ENCODE results near the gene FREM1. TPM values are rescaled to one million over a fixed set of nuclear protein-coding genes. Genes with fewer than 3 reads are reported as not detected.

The FREM1 gene
- total and polyA plus RNA-seq, 2 of the 13 experiments (the other 11 are each of a cell fraction or from before 2014, with no cell fraction given), result 64.3 to 202 TPM

DNA sequence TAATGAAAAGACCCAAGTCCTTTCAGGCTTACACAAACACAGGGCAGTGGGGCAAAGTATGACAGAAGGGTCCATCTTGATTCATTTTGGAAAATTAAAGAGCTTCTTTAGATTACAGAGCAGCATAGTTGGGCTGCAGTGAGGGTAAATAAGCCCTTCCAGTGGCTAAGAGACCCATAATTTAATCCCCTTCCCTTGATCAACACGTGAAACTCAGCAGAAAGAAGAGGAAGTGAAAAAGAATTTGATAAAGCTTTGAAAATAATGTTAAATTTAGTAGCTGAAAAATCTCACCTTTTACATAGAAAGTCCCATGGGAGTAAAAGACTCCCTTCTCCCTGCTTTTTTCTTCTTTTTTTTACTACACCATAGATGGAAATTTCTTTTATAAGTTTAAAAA lies 87.6 kb downstream of the FREM1 start:
- Histone ChIP-seq H3K9me3 (ENCODE audit: low read length) (no peaks in the 10 kb centered on the region), H3K79me2 (ENCODE audit: insufficient read depth, low read length) (no peaks in the 10 kb centered on the region), H3K27ac (ENCODE audit: extremely low read length, insufficient read depth, low read length) (no peak overlapping the region), H3K4me2 (ENCODE audit: low read depth, low read length) (no peak overlapping the region), H2AFZ (ENCODE audit: low read length) (no peak overlapping the region), H3K9ac (ENCODE audit: insufficient read depth, low read depth, low read length) (no peak overlapping the region), H3K36me3 (replicated peaks in 1 of 2; ENCODE audit: control insufficient read depth in 1 of 2, insufficient read depth in 2 of 2, low read length in 2 of 2) (peaks cover 22 to 95% of the 10 kb centered on the region in 2 experiments), H4K20me1 (ENCODE audit: insufficient read depth, low read length) (no peaks in the 10 kb centered on the region; the same call in 1 of the 2 replicates), H3K4me3 (replicated peaks in 1 of 3; ENCODE audit: insufficient read depth in 1 of 3, low read depth in 2 of 3, low read length in 3 of 3) (no peak overlapping the region), H3K27me3 (ENCODE audit: control insufficient read depth in 1 of 2, insufficient read depth in 2 of 2, low read length in 2 of 2) (no peaks in the 10 kb centered on the region), H3K4me1 (ENCODE audit: insufficient read depth, low read length) (no peaks in the 10 kb centered on the region)
- ATAC-seq (no peak), DNase-seq (ENCODE audit: low spot score) (no peak), FAIRE-seq (no peak)
- POLR2A ChIA-PET, result no interaction called here
- in situ Hi-C loops (cut with HindIII; ENCODE audit: extremely low pct_ligation_motif_present, low pct_unique_long_range_greater_than_20kb) (no loop called here), intact Hi-C loops (cut with micrococcal nuclease; ENCODE audit: unreplicated experiment) (no loop called here)
- CTCF ChIA-PET (ENCODE audit: low intra/inter-chr PET ratio, low total read pairs), result no interaction called here
- no TSS peak for BruUV-seq (replicated peaks)
- TF ChIP-seq ZKSCAN5 (CRISPR knock-in tag; IDR thresholded peaks at IDR 0.05) (no peak), E2F2 (CRISPR knock-in tag; IDR thresholded peaks at IDR 0.05; ENCODE audit: borderline replicate concordance) (no peak), KLF15 (CRISPR knock-in tag; IDR thresholded peaks at IDR 0.05; ENCODE audit: borderline replicate concordance) (no peak), KLF13 (CRISPR knock-in tag; IDR thresholded peaks at IDR 0.05) (no peak), TRAFD1 (CRISPR knock-in tag; IDR thresholded peaks at IDR 0.05; ENCODE audit: borderline replicate concordance) (no peak), HIVEP1 (CRISPR knock-in tag; IDR thresholded peaks at IDR 0.05) (no peak), HNRNPK (IDR thresholded peaks at IDR 0.05; ENCODE audit: low read depth, low read length, poor library complexity, severe bottlenecking) (no peak)
- TF ChIP-seq, protein P1, sequence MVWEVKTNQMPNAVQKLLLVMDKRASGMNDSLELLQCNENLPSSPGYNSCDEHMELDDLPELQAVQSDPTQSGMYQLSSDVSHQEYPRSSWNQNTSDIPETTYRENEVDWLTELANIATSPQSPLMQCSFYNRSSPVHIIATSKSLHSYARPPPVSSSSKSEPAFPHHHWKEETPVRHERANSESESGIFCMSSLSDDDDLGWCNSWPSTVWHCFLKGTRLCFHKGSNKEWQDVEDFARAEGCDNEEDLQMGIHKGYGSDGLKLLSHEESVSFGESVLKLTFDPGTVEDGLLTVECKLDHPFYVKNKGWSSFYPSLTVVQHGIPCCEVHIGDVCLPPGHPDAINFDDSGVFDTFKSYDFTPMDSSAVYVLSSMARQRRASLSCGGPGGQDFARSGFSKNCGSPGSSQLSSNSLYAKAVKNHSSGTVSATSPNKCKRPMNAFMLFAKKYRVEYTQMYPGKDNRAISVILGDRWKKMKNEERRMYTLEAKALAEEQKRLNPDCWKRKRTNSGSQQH (CRISPR knock-in tag; IDR thresholded peaks at IDR 0.05; ENCODE audit: low read depth), result no peak
- TF ChIP-seq, protein P2, sequence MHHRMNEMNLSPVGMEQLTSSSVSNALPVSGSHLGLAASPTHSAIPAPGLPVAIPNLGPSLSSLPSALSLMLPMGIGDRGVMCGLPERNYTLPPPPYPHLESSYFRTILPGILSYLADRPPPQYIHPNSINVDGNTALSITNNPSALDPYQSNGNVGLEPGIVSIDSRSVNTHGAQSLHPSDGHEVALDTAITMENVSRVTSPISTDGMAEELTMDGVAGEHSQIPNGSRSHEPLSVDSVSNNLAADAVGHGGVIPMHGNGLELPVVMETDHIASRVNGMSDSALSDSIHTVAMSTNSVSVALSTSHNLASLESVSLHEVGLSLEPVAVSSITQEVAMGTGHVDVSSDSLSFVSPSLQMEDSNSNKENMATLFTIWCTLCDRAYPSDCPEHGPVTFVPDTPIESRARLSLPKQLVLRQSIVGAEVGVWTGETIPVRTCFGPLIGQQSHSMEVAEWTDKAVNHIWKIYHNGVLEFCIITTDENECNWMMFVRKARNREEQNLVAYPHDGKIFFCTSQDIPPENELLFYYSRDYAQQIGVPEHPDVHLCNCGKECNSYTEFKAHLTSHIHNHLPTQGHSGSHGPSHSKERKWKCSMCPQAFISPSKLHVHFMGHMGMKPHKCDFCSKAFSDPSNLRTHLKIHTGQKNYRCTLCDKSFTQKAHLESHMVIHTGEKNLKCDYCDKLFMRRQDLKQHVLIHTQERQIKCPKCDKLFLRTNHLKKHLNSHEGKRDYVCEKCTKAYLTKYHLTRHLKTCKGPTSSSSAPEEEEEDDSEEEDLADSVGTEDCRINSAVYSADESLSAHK (CRISPR knock-in tag; IDR thresholded peaks at IDR 0.05; ENCODE audit: borderline replicate concordance), result no peak
- WGBS (ENCODE audit: low lambda C conversion rate), result 77% methylated on average over 1 of the region's 1 CpG
